A673 (cell line): ENCODE data around the gene CPNE8.

Experiments used
- CTCF ChIP-seq: fragments of 300-800, 200-600 bp; sonication (generic); conservative IDR thresholded peaks from 2 replicates; pipeline ENCODE4 v1.5.1; 2017; ENCODE audit warnings: low read depth, mild to moderate bottlenecking, antibody characterized with exemption, low read length, moderate library complexity, mixed read lengths
- EZH2 ChIP-seq: fragments of 200-600 bp; sonication (generic); IDR thresholded peaks from 2 replicates; pipeline ENCODE4 v1.6.1; 2017; ENCODE audit warnings: borderline replicate concordance, low read depth, mild to moderate bottlenecking, mixed read lengths, antibody characterized with exemption, low read length; ENCODE audit not compliant: poor library complexity, severe bottlenecking

DNA sequence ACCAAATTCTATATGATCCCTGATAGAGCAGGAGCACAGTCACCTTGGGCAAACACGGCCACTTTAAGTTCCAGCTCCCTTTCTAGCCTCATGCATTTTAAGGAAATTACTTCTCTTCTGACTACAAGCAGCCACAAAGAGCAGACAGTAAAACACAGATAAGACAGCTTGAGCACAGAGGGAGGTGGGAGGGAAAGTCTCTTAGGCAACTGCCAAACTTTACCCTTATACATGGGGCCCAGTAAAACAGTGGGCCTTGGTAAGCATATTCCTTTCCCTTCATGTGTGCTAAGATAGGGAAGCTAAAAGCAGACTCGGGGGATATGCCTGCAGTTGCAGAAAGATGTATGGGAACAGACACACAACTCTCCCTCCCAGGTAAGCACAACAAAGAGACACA is 235.9 kb downstream of the CPNE8 start:
- TF ChIP-seq CTCF (no peak), EZH2 (no peak)
